ENCODE data around the gene EPSTI1.
"Not testable (repeated sequence)": the region's sequence is repeated elsewhere in the genome, so short reads cannot be mapped to it uniquely, and the experiment has no call there.

Gene EPSTI1, protein sequence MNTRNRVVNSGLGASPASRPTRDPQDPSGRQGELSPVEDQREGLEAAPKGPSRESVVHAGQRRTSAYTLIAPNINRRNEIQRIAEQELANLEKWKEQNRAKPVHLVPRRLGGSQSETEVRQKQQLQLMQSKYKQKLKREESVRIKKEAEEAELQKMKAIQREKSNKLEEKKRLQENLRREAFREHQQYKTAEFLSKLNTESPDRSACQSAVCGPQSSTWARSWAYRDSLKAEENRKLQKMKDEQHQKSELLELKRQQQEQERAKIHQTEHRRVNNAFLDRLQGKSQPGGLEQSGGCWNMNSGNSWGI

DNA sequence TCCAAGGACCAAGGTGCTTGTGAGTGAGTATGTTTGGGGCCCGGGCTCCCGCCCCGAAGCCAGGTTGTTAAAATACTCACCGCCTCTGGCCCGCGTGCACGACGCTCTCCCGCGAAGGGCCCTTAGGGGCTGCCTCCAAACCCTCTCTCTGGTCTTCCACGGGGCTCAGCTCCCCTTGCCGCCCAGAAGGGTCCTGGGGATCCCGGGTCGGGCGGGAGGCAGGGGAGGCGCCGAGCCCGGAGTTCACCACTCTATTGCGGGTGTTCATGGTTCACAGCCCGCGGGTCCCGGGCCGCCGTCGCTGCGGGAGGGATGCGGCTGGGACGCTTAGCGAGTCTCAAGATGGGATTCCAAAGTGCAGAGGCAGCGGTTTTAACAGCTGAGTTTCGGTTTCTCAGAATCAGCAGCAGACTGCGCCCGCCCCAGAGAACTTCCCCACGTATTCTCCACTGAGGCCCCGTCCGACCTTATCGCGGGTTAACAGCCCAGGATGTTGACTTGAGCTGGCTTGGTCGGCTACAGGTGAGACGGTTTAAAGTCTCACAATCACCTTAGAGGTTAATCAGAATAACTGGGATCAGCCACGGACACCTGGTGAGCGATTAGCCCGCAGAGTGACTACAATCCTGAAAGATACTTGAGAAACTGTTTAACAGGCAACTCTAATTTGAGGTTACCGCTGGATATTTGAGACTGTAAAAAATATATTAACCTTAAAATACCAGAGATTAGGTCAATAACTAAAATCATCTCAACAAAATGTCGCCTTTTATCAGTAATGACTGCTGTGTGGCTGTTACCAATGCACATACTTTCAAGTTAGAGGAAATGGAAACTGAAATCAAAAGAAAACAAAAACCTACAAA is at the start of gene EPSTI1:
Gene EPSTI1 (minus strand): TSS at position 344 of the 866 bp plus-strand sequence. CDS start 76 bp downstream, at position 268.
- DNase-seq (ENCODE audit: extremely low read depth in 1 of 2, low read depth in 1 of 2) = peak; percentile 41 to 62

- DNase-seq (ENCODE audit: extremely low read depth in 1 of 2, low read depth in 1 of 2) = no peak
These were observed 49.4 kb upstream of the EPSTI1 start for GRCh38 chr13:43041369-43041921.

DNA sequence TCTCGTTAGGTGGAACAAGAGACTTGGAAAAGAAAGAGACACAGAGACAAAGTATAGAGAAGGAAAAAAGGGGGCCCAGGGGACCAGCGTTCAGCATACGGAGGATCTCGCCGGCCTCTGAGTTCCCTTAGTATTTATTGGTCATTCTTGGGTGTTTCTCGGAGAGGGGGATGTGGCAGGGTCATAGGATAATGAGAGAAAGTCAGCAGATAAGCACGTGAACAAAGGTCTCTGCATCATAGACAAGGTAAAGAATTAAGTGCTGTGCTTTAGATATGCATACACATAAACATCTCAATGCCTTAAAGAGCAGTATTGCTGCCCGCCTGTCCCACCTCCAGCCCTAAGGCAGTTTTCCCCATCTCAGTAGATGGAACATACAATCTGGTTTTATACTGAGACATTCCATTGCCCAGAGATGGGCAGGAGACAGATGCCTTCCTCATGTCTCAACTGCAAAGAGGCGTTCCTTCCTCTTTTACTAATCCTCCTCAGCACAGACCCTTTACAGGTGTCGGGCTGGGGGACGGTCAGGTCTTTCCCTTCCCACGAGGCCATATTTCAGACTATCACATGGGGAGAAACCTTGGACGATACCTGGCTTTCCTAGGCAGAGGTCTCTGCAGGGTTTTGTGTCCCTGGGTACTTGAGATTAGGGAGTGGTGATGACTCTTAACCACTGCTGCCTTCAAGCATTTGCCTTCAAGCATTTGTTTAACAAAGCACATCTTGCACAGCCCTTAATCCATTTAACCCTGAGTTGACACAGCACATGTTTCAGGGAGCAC is 48.7 kb upstream of the EPSTI1 start:
- DNase-seq (ENCODE audit: extremely low read depth in 1 of 2, low read depth in 1 of 2) = not testable (repeated sequence)

DNA sequence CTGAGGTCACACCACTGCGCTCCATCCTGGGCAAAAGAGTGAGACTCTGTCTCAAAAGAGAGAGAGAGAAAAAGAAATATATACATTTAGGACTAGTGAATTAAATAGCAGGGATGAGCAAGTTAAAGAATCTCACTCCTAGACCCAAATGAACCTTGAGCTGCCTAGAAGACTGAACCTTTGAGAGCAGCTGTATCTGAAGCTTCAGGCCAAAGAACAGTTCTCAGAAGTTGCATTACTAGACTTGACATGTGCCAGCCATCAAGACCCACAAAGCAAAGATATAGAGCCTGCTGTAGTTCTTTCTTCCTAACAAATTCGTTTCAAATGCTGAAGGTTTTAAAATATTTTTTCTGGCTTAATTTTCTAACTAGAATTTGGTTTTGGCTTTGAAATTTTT is 47.9 kb upstream of the EPSTI1 start:
- DNase-seq (ENCODE audit: extremely low read depth in 1 of 2, low read depth in 1 of 2) = no peak

DNA sequence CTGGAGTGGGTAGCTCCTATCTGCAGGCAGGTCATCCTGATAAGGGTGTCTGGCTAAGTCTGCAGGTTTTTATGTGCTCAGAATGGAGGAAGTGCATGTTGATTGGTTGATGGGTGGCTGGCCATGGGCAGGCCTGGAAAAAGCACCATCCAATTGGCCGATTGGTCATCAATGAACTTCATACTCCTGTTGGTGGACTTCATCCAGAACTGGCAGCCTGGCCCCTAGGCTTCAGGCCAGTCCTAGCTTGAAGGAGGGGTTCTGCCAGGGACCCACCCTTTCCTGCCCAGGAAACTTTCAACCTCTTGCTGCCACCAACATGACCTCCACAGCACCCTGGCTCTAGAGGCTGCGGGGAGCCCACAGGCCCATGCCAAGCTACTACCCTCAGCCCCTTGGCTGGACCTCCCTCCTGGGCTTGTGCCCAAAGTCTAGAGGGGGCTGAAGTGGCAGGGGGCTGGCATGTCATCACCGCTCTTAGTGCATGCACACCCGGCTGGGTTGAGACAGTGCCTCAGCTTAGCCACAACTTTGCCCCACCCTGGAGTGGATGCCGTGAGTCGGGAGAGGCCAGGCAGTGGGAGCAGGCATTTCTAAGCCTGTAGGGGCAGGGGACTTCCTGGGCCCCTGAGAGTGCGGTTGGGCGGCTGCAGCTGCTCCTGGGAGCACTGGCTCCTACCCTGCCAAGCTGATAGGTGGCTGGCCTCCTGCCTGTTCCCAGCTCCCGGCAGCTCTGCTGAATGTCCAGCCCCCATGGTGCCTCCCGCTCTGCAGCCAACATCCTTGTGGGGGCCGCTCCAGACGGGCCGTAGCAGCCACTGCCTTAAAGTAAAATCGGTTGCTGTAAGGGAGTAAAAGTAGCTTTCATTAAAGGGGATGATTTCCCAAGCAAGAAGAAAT is 44.6 kb upstream of the EPSTI1 start:
- DNase-seq (ENCODE audit: extremely low read depth in 1 of 2, low read depth in 1 of 2) = no peak

- DNase-seq (ENCODE audit: extremely low read depth in 1 of 2, low read depth in 1 of 2) = no peak
These were observed 41.0 kb upstream of the EPSTI1 start for GRCh38 chr13:43033038-43033437.

GRCh38 chr13:43031881-43032280 is 39.8 kb upstream of the EPSTI1 start:
- DNase-seq (ENCODE audit: extremely low read depth in 1 of 2, low read depth in 1 of 2) = no peak

DNA sequence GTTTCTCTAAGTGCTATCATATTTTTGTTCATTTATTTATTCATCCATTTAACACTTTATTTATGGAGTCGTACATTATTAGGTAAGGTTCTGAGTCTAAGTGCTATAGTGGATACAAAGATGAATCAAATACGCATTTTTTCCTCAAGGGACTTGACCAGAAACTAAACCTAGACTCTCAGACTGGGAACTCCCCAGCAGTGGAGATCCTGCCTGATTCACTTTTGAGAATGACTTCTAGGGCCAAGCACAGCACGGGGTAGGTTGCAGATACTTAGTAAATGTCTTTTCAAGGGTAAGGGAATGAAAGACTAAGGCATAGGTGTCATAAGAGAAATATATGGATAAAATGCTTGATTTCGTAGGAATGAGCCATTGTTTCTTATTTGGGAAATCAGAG is 38.5 kb upstream of the EPSTI1 start:
- DNase-seq (ENCODE audit: extremely low read depth in 1 of 2, low read depth in 1 of 2) = no peak

DNA sequence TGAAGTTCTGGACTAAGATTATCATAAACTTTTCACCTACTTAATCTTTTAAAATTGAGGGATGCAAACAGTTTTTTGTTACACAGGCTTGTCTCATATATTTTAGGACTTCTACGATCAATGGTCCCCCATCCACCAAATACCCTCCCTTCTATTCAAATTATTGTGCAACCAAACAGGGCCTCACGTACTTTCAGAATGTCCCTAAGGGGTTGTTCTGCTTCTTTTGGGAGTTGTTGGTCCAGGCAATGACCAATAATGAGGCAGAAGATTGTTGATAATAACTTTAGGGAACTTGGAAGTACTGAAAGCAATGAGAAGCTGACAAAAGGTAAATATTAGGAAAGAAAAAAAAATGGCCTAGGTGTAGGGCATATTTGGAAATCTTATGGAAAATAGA is 34.2 kb upstream of the EPSTI1 start:
- DNase-seq (ENCODE audit: extremely low read depth in 1 of 2, low read depth in 1 of 2) = no peak

- DNase-seq (ENCODE audit: extremely low read depth in 1 of 2, low read depth in 1 of 2) = peak; percentile 58 to 64
These were observed 31.4 kb upstream of the EPSTI1 start, which contains the start of gene DNAJC15 for GRCh38 chr13:43023289-43023963. Gene DNAJC15 (plus strand): TSS chr13:43023586. CDS start chr13:43023627, 41 bp downstream.

DNA sequence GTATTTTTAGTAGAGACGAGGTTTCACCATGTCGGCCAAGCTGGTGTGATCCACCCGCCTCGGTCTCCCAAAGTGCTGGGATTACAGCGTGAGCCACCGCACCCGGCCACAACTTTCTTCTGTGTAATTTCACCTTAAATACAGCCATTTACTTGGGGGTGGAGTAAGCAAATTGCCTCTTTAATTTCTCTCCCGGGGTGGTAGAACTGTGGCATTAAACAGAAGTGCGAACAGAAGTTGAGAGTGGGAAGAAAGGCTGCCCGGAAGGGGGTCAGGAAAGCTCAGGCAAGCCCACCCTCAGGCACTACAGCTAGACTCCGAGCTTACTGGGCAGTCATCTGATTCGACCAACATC is 30.9 kb upstream of the EPSTI1 start:
- no peak for DNase-seq (ENCODE audit: extremely low read depth in 1 of 2, low read depth in 1 of 2)

DNA sequence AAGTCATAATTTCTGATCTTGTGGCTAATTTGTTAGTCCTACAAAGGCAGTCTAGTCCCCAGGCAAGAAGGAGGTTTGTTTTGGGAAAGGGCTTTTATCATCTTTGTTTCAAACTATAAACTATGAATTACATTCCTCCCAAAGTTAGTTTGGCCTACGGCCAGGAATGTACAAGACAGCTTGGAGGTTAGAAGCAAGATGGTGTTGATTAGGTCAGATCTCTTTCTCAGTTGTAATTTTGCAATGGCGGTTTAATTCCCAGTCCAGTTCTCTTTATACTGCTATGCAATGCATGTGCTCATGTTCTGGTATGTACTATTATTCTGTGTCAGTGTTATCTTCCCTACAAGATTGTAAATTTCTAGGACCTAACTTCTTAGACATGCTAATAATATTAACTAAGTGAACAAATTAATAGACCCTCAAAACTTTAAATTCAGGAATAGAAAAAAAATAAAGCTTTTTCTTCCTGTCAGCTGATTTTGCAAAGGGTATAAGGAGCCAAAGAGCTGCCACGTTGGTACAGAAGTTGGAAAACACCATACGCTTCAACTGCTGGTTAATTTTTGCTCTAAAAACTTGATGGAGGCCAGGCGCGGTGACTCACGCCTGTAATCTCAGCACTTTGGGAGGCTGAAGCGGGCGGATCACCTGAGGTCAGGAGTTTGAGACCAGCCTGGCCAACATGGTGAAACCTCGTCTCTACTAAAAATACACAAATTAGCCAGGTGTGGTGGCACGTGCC is 30.1 kb upstream of the EPSTI1 start:
- DNase-seq (ENCODE audit: extremely low read depth in 1 of 2, low read depth in 1 of 2) = no peak

DNA sequence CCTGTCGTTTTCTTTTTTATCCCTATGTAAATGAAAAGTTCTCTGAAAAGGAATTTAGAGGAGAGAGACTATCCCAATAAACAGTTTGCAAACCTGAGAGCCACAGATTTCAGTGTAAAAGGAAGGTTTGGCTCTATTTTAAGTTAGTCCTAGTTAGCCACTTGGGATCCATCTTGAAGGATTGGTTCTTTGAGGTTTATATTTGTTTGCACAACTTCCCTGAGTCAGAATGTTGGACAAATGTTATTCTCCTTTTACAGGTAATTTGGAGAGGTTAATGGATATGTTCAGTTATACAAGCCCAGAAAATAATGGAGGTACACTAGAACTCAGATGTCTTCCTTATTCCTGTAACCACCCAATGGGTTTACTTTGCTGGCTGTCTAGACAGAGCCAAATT is 28.8 kb upstream of the EPSTI1 start:
- no peak for DNase-seq (ENCODE audit: extremely low read depth in 1 of 2, low read depth in 1 of 2)

DNA sequence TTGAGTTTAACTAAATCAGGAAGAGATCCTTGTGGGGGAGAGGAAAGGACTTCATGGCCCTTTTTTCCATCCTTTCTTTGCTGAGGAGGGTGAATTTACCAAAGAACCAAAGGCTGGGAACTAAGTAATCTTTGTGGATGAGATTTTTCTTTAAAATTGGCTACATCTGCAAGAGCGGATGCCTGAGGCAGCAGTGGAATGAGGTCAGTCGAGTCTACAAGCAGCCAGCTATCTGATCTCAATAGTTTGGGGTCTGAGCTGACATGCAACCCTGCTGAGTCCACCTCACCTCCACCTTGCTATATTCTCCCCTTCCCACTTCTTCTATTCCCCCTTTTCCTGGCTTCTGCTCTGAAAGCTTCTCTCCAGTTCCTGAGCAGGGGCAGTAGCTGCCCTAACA is 27.8 kb upstream of the EPSTI1 start:
- DNase-seq (ENCODE audit: extremely low read depth in 1 of 2, low read depth in 1 of 2) = no peak

DNA sequence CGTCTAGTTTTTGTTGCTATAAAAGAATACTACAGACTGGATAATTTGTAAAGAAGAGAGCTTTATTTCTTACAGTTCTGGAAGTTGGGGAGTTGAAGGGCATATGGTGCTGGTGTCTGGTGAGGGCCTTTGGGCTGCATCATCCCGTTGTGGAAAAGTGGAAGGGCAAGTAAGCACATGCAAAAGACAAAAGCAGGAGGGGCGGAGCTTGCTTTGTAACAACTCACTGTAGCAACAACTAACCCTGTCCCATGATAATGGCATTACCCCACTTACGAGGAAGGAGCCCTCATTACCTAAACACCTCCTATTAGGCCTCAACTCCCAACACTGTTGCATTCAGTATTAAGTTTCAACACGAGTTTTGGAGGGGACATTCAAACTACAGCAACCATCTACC is 24.2 kb upstream of the EPSTI1 start:
- DNase-seq (ENCODE audit: extremely low read depth in 1 of 2, low read depth in 1 of 2) = no peak

GRCh38 chr13:43014162-43014561 is 22.1 kb upstream of the EPSTI1 start:
- no peak for DNase-seq (ENCODE audit: extremely low read depth in 1 of 2, low read depth in 1 of 2)

DNA sequence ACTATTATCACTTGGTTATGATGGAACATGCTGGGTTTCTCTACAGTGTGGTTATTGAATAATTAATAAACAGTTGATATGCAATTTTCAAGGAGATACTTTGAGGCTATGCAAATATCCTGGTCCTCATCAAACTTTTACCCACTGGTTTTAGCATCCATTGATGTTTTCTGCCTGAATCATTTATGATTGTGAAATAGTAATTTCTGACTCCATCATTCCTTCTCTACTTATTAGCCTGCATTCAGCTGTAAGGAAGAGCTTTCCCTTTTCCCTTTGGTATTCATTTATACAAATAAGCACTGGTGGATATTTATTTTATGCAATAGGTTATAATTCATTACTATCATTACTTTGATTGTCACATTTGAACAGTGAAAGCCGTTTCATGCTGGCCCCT is 17.5 kb upstream of the EPSTI1 start:
- DNase-seq (ENCODE audit: extremely low read depth in 1 of 2, low read depth in 1 of 2) = no peak

DNA sequence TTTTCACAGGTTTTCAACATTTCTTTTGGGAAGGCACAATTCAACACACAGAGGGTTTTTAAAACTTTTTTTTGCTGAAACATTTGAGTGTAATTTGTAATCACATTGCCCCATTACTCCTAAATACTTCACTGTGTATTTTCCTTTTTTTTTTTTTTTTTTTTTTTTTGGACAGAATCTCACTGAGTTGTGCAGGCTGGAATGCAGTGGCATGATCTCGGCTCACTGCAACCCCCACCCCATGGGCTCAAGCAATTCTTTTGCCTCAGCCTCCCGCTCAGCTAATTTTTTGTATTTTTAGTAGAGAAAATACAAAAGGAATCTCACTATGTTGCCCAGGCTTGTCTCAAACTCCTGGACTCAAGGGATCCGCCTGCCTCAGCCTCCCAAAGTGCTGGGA is 16.6 kb upstream of the EPSTI1 start:
- DNase-seq (ENCODE audit: extremely low read depth in 1 of 2, low read depth in 1 of 2) = no peak
